ENCODE measurements around the gene COL4A2.

DNA sequence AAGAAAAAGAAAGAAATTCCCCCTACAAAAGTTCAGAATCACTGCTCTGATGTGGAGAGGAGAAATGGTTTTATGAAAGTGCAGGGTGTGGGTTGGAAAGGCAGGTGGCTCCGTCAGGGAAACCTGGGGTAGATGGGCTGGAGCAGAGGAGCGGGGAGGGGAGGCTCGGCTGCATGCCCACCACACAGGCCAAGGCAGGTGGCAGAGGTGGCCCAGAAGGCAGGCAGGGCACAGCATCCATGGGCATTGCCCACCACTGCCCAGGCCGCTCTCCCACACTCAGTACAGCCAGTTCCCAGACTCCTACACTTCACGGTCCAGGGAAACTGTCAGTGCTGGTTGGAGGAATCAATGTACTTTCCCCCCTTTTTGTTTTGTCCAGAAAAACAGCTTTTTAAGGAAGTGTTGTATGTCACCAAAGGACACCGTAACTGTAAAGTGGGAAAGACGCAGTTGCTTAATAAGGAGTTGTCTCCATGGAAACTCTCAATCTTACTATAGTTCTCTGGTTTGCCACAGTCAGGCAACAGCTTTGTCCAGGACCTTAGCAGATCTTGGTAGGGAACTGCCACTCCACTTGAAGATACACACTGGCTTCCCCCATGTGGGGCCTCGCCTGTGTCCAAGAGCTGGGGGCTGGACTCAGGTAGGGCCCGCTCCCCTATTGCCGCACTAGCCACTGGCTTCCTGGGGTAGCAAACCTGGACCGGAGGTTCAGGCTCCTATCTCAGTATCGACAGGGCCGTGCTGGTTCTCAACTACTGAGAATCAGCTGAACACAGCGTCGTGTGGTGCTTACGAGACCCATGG lies 171.5 kb downstream of the COL4A2 start:
- TF ChIP-seq GATA2 (IDR thresholded peaks at IDR 0.05; ENCODE audit: low read depth, low read length) (no peak), GATA3 (IDR thresholded peaks at IDR 0.05; ENCODE audit: low read depth, low read length) (no peak)

All from SH-SY5Y (cell line).